Measurements from ENCODE around the gene ACTN4. TPM values are rescaled to one million over a fixed set of nuclear protein-coding genes. Genes with fewer than 3 reads are reported as not detected.

The ACTN4 gene
- 211 and 395 TPM in 2 replicates for total RNA-seq

DNA sequence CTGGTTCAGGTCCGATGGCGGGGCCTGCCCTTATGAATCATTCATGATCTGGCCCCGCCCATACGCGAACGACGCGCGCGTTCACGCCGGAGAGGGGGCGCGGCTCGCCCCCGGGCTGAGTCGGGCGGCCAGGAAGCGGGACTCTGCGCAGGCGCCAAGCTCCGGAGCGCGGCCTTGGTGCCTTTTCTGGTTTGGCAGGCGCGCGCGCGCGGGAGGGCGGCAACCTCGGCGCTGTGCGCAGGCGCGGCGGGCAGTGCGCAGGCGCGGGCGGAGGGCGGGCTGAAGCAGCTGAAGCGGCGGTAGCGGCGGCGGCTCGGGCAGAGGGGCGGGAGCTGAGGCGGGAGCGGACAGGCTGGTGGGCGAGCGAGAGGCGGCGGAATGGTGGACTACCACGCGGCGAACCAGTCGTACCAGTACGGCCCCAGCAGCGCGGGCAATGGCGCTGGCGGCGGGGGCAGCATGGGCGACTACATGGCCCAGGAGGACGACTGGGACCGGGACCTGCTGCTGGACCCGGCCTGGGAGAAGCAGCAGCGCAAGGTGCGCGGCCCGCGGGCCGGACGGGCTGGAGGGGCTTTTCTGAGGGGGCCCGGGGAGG is at the start of gene ACTN4:
ACTN4 (plus strand) TSS at position 282 of the 598 bp plus-strand sequence; CDS start at position 379, 97 bp downstream.

DNA sequence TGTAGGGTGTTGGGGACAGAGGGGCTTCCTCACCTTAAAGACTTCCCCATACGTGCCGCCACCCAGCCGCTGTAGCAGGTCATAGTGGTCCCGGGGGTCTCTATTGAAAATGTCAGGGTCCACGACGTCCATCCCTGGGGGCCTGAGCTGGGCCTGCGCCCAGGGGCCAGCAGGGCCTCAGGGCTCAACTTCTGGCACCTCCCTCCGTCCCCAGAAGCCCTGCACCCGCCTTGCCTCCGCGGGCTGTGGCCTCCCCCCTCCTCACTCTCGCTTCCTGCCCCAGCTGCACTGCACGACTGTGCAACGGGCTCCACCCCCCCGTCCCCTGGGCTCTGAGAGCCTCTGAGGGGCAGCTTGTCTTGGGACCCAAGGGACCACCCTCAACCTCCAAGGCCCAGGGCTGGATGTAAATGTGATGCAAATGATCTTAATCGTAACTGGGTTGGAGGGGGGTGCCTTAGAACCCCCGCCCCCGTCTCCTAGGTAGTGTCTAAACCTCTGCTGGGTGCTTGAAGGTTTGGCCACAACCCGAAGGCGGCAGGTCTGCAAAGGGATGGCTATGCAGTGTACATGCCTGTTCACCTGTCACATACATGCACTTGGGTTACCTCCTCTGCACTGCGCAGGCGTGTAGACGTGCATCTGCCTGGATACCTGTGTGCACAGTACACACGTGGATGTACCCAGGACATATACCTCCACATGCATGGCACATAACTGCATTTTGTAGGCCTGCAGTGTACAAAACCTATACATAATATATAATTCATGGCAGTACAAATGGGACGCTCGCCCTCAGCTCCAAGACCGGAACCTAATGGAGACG is 29.5 kb upstream of the ACTN4 start, which contains the start of gene MAP4K1:
MAP4K1 (minus strand) TSS at position 190 of the 826 bp plus-strand sequence; CDS start at position 132, 58 bp downstream.

GRCh38 chr19:38618590-38619360 is 28.7 kb upstream of the ACTN4 start, which contains the start of gene EIF3K:
Gene EIF3K (plus strand): TSS chr19:38619188. CDS start chr19:38619269, 81 bp downstream.

DNA sequence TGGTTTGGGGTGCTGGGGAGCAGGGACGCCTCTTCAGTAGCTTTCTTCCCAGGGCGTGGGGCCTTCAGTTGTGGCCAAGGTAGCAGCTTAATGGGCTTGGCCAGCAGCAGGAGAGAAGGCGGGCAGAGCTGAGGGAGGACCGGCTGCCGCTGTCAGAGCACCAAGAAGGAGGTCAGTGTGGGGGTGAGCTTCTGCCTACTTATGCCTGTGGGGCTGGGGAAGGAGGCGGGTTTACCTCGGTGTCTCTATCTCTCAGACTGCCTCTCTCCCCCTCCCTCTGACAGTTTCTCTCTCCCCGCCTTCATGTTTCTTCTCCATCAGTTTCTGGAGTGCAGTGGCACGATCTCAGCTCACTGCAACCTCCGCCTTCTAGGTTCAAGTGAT is 96.8 kb downstream of the ACTN4 start, which contains the start of gene CAPN12:
CAPN12 (minus strand) TSS at position 177 of the 384 bp plus-strand sequence. CDS start 309 bp downstream, outside the sequence.

GRCh38 chr19:38773469-38774177 is 126.2 kb downstream of the ACTN4 start, which contains the start of gene LGALS7:
Gene LGALS7 (minus strand): TSS chr19:38773517. CDS start chr19:38773492, 25 bp downstream.

Other genes with a start within 250 kb of the ACTN4 start
- 7.8 and 11.4 TPM in 2 replicates for gene FAM98C, start 244.6 kb upstream of the ACTN4 start, total RNA-seq
- not detected in 2 replicates for gene RASGRP4, start 221.4 kb upstream of the ACTN4 start, total RNA-seq
- gene RYR1, start 214.0 kb upstream of the ACTN4 start, total RNA-seq: under 0.01 and 0.61 TPM in 2 replicates
- 0.15 TPM in 1 of 2 replicates, not detected in the other for gene MAP4K1, start 29.7 kb upstream of the ACTN4 start, total RNA-seq
- 277 and 466 TPM in 2 replicates for gene EIF3K, start 28.5 kb upstream of the ACTN4 start, total RNA-seq
- not detected in 2 replicates for gene CAPN12, start 96.8 kb downstream of the ACTN4 start, total RNA-seq
- not detected in 2 replicates for gene LGALS7, start 125.9 kb downstream of the ACTN4 start, total RNA-seq
- not detected in 2 replicates for gene LGALS7B, start 141.6 kb downstream of the ACTN4 start, total RNA-seq
- not detected in 2 replicates for gene LGALS4, start 165.3 kb downstream of the ACTN4 start, total RNA-seq
- 24.4 and 36.3 TPM in 2 replicates for gene ECH1, start 184.1 kb downstream of the ACTN4 start, total RNA-seq
- gene HNRNPL, start 202.3 kb downstream of the ACTN4 start, total RNA-seq: 307 and 342 TPM in 2 replicates
- gene RINL, start 230.6 kb downstream of the ACTN4 start, total RNA-seq: 7.5 and 8.1 TPM in 2 replicates

Data from epithelial cell of umbilical artery (primary cell).